Psoas muscle (tissue), 8 donors: ENCODE measurements around the gene LTV1. TPM values are rescaled to one million over a fixed set of nuclear protein-coding genes. Genes with fewer than 3 reads are reported as not detected.

ENCODE experiments used
- ATAC-seq, 4 donors: fragments of 200-7000 bp; cut with Tn5 transposase; one replicate each; pipeline ENCODE4 v1.9.1; 2020; ENCODE audit warnings: moderate library complexity in 3 of 4, mild to moderate bottlenecking in 2 of 4
- DNase-seq, 2 donors: peaks; one replicate each; pipeline ENCODE4 v3.0.0-alpha.2; 2020
- H3K27ac ChIP-seq: fragments of 200-600 bp; one replicate; pipeline ENCODE4 v1.8.0; 2022
- H3K27me3 ChIP-seq, 3 donors: fragments of 200-600 bp in 1 of 3; one replicate each; pipeline versions ENCODE4 v1.6.1 to v1.8.0; 2013 to 2022; ENCODE audit warnings: low read length in 2 of 3, mild to moderate bottlenecking in 2 of 3, moderate library complexity in 1 of 3; ENCODE audit not compliant: insufficient read depth in 3 of 3
- H3K36me3 ChIP-seq, 2 donors: fragments of 200-600 bp in 1 of 2; one replicate each; pipeline versions ENCODE4 v1.6.1 to v1.8.0; 2013 to 2022; ENCODE audit warnings: low read depth in 1 of 2, mild to moderate bottlenecking in 1 of 2, moderate library complexity in 1 of 2; ENCODE audit not compliant: insufficient read depth in 1 of 2
- H3K4me1 ChIP-seq: fragments of 200-600 bp; one replicate; pipeline ENCODE4 v1.8.0; 2022
- H3K4me3 ChIP-seq: fragments of 200-600 bp; one replicate; pipeline ENCODE4 v1.8.0; 2022; ENCODE audit warnings: mild to moderate bottlenecking
- H3K9me3 ChIP-seq: fragments of 200-600 bp; one replicate; pipeline ENCODE4 v1.8.0; 2022
- WGBS, 3 donors: extraction: QIAGEN DNeasy Blood & Tissue Kit; methylation state at CpG; one replicate each; pipeline versions ENCODE4 v1.1.6 to v1.1.7; 2013; 5-methylcytosine and 5-hydroxymethylcytosine counted together
- intact Hi-C, 2 donors: fragments of 100-400 bp; cut with DNase I; formaldehyde crosslinking; loops; one replicate each; pipeline versions ENCODE4 v1.11.0 to v1.14.2; 2022
- polyA plus RNA-seq, 3 donors: library from polyadenylated mRNA; stranded (reverse); fragments of 200-250 nt; gene quantifications; one replicate each; pipeline ENCODE4 v1.2.3, GENCODE V29; 2013
- total RNA-seq, 4 donors: library from RNA; stranded (reverse); fragmentation: NEBNext Ultra II Directional in 2 of 4; extraction: Animal tissue kit (Norgen Biotek cat#: 25700) in 2 of 4; gene quantifications; one replicate each; pipeline versions ENCODE4 v1.2.1 to v1.2.4, GENCODE V29; 2021 to 2023
- TF ChIP-seq, protein P1 (sequence below): fragments of 200-600 bp; IDR thresholded peaks from one replicate; pipeline ENCODE4 v1.8.0; 2022; ENCODE audit warnings: antibody characterized with exemption
- donor health status: healthy with polysubstance abuse.
- donor health status: DM: no; HTN: no; CAD: no; lungs with moderate emphysema.
- donor health status: Bipolar disorder and iron deficiency.
- donor health status: healthy.
- donor health status: DM: yes; HTN: yes; CAD: no.
- donor health status: DM: no; HTN: no; CAD: no.
- donor health status: DM: no; HTN: no; CAD: no.
- donor health status: DM: yes; HTN: yes; CAD: no.

LTV1 gene
- total and polyA plus RNA-seq, 7 donors: 19.1 to 57.1 (median 35.4) TPM

DNA sequence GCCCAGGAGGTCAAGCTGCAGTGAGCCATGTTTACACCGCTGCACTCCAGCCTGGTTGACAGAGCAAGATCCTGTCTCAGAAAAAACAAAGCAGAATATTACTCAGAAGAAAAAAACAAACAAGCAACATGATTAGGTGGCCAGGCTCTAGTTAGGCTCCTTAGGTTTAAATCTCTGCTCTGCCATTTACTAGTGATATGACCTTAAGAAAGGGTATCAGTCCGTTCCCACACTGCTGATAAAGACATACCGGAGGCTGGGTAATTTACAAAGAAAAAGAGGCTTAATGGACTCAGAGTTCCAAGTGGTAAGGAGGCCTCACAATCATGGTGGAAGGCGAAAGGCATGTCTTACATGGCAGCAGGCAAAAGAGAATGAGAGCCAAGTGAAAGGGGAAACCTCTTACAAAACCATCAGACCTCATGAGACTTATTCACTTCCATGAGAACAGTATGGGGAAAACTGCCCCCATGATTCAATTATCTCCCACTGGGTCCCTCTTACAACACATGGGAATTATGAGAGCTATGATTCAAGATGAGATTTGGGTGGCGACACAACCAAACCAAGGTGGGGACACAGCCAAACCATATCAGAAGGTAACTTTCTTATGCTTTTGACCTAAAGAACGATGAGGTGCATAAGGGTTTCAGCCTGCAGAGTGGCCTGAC lies 2.4 kb upstream of the LTV1 start:
- peaks cover 2 to 15% of the 10 kb centered on the region in 2 donors for H3K36me3 ChIP-seq
- ATAC-seq: no peak
- TF ChIP-seq, protein P1, sequence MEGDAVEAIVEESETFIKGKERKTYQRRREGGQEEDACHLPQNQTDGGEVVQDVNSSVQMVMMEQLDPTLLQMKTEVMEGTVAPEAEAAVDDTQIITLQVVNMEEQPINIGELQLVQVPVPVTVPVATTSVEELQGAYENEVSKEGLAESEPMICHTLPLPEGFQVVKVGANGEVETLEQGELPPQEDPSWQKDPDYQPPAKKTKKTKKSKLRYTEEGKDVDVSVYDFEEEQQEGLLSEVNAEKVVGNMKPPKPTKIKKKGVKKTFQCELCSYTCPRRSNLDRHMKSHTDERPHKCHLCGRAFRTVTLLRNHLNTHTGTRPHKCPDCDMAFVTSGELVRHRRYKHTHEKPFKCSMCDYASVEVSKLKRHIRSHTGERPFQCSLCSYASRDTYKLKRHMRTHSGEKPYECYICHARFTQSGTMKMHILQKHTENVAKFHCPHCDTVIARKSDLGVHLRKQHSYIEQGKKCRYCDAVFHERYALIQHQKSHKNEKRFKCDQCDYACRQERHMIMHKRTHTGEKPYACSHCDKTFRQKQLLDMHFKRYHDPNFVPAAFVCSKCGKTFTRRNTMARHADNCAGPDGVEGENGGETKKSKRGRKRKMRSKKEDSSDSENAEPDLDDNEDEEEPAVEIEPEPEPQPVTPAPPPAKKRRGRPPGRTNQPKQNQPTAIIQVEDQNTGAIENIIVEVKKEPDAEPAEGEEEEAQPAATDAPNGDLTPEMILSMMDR: no peak
- intact Hi-C loops: loop anchor here (5.0 to 10.0 kb wide), 3 partner anchors 158 to 1894 kb away; partner anchors contain the start of gene EPM2A (in 1 of the 2)
- no peak overlapping the region for H3K27ac ChIP-seq
- H3K4me1 ChIP-seq: peaks cover 15% of the 10 kb centered on the region
- WGBS, 3 donors: 96 to 98% (median 97%) methylated on average over 6 of the region's 6 CpGs
- no peak overlapping the region for H3K4me3 ChIP-seq
- H3K9me3 ChIP-seq: no peaks in the 10 kb centered on the region
- H3K27me3 ChIP-seq: no peaks in the 10 kb centered on the region
- no peak for DNase-seq

DNA sequence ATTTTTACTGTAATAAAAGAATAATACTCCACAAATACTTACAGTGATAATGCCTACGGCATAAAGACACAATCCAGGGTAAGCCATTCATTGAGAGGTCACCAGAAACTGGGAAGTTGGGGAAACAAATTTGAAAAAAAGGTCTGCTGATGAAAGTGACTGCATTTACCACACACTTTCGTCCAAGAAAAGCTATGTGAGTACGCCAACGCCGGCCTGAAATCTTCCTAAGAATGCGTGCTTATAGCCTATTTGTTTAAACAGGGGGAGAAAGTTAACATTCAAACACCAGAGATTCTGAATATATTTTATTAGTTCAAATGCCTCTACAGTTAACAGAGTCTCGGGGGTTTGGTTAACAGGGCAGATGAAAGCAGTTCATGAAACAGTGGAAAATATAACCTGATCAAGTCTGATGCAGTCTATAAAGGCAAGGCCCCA lies 657 bp upstream of the LTV1 start:
- ATAC-seq (peak in 3 of 4 donors; percentile 36 to 52 (median 43)), DNase-seq (no peak)
- intact Hi-C loops: loop anchor here (5.0 to 10.0 kb wide), 3 partner anchors 160 to 1892 kb away; partner anchors contain the start of gene EPM2A (in 1 of the 2)
- peaks cover 15% of the 10 kb centered on the region for H3K4me1 ChIP-seq
- no peaks in the 10 kb centered on the region for H3K9me3 ChIP-seq
- H3K4me3 ChIP-seq: peak overlapping the region; percentile 85
- 19 to 26% (median 19%) methylated on average over 7 of the region's 7 CpGs for WGBS, 3 donors
- H3K27me3 ChIP-seq: no peaks in the 10 kb centered on the region
- TF ChIP-seq, protein P1: no peak
- H3K36me3 ChIP-seq: peaks cover 8 to 33% of the 10 kb centered on the region in 2 donors
- peak overlapping the region; percentile 86 for H3K27ac ChIP-seq

DNA sequence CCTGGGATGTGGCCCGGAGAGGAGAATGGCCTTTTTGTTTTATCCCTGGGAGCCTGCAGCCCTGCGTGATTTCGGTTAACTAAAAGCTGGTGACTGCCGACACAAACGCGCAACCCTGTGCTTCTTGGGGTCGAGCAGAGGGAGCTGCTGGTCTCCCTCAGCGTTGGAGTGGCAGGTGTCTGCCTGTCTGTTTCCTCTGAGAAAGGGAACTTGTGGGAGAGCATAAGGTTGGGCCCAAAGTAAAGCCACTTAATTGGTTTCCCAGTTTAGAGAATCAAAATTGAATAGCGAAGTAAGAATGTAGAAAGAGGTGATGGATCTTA lies 500 bp downstream of the LTV1 start:
- intact Hi-C loops: loop anchor here (5.0 to 10.0 kb wide), 3 partner anchors 161 to 1891 kb away; partner anchors contain the start of gene EPM2A (in 1 of the 2)
- Histone ChIP-seq H3K36me3 (peaks cover 10 to 44% of the 10 kb centered on the region in 2 donors), H3K4me1 (peaks cover 15% of the 10 kb centered on the region), H3K27me3 (no peaks in the 10 kb centered on the region), H3K4me3 (peak overlapping the region; percentile 85), H3K27ac (peak overlapping the region; percentile 86), H3K9me3 (no peaks in the 10 kb centered on the region)
- ATAC-seq: peak in 1 of 4 donors; percentile 9
- WGBS, 3 donors: 0 to 1% (median 1%) methylated on average over 9 of the region's 9 CpGs
- DNase-seq: no peak
- TF ChIP-seq, protein P1: no peak

DNA sequence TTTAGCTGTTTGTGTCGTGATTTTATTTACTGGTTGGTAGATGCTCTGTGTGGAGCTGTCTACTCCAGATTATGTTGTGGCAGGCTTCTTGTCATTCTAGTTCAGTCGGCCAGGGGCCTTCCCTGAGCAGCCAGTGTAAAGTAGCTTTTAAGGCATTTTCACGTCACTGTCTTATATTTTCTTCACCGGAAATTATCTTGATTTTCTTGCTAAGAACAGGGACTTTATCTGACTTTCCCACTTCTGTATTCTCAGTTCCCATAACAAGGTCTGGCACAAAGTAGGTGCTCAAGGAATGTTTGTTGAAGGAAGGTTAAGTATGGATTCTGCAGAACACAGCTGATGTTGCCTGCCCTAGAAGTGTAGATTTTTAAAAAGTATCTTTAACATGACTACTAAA lies 868 bp downstream of the LTV1 start:
- H3K27me3 ChIP-seq: no peaks in the 10 kb centered on the region
- peaks cover 15% of the 10 kb centered on the region for H3K4me1 ChIP-seq
- TF ChIP-seq, protein P1: no peak
- 8 to 21% (median 10%) methylated on average over 4 of the region's 4 CpGs for WGBS, 3 donors
- no peaks in the 10 kb centered on the region for H3K9me3 ChIP-seq
- ATAC-seq (no peak), DNase-seq (no peak)
- peaks cover 10 to 48% of the 10 kb centered on the region in 2 donors for H3K36me3 ChIP-seq
- peak overlapping the region; percentile 85 for H3K4me3 ChIP-seq
- peak overlapping the region; percentile 86 for H3K27ac ChIP-seq
- intact Hi-C loops: loop anchor here (5.0 to 10.0 kb wide), 3 partner anchors 162 to 1891 kb away; partner anchors contain the start of gene EPM2A (in 1 of the 2)
